Activated CD4-positive, alpha-beta T cell treated with anti-CD3 and anti-CD28 coated beads for 48 hours (primary cell): ENCODE results near the gene CD63.
A peak's percentile ranks its signal among the peaks of the same experiment; 100 is the strongest.

Source experiments
- DNase-seq: peaks from one replicate; pipeline ENCODE4 v3.0.0-alpha.2; 2020

CD63 gene

DNA sequence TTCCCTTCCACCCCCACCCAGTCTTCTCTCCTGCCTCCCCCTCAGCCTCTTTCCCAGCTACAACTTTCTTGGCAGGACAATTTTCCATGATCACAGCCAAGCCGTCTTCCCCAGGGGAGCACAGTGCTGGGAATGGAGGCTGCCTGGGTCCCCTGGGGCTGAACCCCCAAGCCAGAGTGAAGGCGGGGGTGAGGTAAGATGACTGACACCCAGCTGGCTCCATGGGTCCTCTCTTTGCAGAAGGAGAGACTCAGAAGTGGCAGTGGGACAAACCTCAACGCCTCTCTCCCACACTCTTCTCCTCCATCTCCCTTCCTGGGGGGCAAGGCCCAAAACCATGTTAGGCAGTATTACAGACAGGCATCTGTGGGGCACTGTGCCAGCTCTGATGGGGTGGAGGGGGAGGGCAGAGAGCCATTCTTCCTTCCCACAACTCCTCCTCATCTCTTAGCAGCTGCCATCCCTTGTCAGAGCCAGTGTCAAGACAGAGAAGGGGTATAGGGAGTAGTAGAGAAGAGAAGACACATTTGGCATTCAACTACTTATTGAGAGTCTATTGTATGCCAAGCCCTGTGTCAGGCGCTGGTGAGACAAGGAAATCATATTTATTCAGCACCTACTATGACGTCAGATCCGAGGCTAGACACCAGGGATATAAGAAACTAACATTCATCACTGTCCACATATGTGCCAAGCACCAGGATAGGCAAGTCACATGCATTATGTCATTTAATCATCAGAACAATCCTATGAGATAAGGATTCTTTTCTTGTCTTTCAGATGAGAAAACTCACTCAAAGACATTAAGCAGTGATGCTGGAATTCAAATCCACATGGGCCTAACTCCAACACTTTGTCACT, 24.7 kb downstream of the CD63 start:
- no peak for DNase-seq

- no peak for DNase-seq
Measured at GRCh38 chr12:55703288-55703687, 25.5 kb downstream of the CD63 start.

DNA sequence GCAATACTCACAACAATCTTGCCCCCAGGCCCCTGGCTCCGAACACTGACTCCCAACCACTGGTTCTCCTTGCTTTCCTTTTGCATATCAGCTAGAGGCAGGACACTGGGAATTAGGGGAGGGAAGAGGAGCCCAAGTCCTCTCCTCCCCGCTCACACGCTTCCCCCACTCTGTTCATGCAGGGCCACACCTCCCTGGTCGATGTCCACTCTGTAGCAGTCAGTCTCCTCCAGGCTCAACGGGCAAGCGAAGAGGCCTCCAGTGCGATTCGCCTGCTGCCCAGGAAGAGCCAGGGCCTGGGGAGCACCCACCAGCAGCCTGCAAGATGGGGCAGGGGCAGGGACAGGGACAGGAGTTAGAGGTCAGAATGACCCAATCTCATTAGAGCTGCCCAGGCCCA, 25.9 kb downstream of the CD63 start:
- DNase-seq: no peak

DNA sequence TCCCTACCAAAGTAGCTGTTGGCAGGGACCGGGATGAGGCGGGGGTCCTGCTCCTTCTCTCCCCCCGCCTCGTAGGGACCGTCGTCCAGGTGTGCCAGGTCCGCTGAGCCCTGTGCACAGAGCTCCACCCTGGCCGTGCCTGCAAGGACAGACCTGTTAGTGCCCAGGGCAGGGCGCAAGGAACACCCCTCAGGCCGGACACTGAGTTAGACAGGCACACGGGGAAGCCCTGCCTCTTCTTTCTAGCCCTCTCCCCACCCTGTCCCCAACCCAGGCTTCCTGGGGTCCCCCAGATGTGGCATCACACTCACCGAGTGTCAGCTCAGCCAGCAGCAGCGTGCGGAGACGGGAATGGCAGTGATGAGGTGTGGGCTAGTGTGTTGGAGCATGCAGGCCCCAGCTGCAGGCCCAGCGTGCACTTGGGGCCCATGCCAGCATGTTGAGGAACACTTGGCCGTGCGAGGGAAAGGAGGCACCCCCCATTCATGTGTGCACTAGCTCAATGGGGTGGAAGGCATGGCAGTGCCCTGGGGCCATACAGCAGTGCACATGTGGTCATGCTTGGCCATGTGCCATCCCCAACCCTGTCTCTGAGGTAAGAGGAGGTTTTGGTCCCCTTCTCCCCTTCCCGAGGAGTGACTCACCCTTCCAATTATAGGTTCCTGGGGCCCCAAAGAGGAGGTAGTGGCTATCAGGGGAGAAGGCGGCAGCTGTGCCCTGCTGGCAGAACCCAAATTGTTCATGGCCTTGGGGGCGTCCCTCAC, 28.4 kb downstream of the CD63 start:
- DNase-seq: no peak

DNA sequence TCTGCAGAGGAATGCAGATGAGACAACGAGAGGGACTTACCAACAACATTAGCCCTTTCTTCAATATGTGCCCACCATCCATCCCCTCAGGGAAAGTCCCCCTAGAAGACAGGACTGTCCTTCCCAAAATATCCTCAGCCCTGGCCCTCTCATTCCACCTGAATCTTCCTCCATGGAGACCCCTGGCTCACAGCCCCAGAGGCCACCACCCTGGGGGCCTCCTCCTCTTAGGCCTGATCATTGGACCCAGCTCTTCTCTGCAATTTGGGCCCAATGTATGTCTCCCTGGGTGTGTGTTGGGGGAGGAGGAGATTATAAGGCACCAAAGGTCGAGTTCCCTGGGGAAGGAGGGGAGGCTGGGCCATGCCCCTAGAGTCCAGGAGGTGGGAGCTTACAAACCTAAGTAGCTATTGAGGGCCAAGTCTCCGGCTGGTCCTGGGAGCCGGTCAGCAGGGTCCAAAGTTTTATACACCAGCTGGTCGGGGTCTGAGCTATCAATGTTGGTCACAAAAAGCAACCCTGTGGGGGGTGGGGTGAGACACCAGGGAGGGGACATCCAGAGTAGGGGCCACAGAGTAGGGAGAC, 29.2 kb downstream of the CD63 start:
- no peak for DNase-seq

DNA sequence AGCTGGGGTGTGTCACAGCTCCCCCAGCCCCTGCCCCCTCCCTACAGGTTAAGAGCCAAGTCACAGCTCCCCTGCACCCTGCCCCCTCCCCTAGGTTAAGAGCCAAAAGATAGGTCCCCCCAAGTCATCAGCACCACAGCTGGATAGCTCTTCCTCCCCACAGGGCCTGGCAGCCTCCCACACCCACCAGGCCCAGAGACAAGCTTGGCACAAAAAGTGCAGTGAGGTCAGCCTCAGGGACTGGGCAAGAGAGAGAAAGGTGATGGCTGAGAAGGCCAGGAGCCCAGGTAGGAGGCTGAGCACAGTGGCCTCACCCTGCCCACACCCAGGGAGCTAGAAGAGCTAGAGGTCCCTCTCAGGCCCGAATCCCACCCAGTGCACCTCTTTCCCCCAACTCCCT, 29.8 kb downstream of the CD63 start:
- no peak for DNase-seq

GRCh38 chr12:55698241-55698955, 30.4 kb downstream of the CD63 start:
- DNase-seq: no peak

- no peak for DNase-seq
Measured at GRCh38 chr12:55697686-55698085, 31.1 kb downstream of the CD63 start.

DNA sequence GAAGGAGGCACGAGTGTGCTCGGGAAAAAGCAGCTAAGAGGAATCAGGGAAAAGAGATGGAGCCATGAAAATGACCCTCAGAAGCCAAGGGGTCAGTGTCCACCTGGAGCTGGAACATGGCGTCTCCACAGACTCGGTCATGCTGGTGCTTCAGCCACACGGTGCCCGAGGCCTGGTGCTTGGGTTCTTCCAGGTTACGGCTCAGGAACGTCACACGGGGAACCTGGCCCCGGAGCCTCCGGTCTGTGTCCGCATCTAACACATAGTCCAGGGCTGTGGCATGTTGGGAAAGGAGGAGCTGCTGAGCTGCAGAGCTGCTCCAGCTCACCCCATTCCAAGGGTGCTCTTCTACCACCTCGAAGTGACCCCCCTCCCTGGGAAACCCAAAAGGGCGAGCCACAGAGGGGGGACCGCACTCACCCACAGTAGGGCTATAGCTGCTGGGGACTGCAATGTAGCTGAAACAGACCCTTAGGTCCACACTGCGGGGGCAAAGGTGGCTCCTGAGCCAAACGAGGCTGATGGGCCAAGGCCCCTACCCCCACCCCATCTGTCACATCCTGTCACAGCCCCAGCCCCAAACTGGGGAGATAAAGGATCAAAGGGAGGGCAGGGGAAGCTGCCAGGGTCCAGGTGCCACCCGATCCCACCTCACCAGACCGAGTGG, 31.9 kb downstream of the CD63 start:
- no peak for DNase-seq

GRCh38 chr12:55696141-55696540, 32.7 kb downstream of the CD63 start:
- DNase-seq: no peak

DNA sequence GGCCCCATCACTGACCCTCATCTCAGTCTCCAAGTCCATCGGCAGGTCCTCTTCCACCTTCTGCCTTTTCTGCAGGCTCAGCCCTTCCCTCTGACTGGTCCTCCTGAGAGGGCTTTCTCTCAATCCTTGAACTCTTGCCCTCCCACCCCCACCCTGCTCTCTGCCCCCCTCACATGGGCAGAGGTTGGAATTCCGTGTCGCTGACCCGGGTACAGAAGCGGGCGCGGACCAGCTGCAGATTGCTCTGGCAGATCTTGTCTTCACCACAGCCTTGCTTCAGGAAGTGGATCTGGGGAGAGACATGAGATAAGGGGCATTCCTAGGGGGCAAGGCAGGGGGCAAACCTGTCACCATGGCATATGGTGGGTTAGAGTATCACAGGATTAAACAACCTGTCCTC, 33.5 kb downstream of the CD63 start:
- DNase-seq: no peak

DNA sequence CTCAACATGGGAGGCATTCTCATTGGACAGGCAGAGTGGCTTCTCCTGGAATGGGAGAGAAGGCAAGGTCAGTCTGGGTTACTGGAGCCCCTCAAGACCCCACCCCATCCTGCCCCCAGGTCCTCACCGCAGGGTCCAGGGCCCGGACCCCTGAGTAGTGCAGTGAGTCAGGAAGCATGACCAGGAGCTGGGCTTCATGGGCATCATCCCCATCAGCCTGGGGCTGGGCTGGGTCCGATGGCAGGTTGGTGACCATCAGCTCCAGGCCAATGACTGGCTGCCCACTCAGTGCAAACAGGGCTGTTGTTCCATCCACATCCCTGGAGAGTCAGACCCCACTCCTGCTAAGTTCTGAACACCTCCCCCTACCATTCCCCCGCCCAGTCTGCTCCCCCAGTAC, 34.2 kb downstream of the CD63 start:
- no peak for DNase-seq

DNA sequence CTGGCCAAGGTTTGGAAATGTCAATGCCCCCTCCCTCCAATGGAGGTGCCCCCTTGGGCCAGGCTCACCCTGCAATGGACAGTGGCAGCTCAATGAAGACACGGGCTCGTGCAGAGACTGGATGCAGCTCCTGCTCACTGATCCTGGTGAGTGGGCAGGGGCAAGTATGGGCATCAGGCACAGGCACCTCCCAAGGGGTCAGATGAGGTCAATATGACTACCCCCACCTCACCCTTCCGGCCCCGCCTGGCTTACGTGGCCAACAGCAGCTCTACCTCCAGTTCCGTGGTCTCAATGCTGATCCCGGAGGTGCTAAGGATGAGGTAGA, 34.7 kb downstream of the CD63 start:
- no peak for DNase-seq

DNA sequence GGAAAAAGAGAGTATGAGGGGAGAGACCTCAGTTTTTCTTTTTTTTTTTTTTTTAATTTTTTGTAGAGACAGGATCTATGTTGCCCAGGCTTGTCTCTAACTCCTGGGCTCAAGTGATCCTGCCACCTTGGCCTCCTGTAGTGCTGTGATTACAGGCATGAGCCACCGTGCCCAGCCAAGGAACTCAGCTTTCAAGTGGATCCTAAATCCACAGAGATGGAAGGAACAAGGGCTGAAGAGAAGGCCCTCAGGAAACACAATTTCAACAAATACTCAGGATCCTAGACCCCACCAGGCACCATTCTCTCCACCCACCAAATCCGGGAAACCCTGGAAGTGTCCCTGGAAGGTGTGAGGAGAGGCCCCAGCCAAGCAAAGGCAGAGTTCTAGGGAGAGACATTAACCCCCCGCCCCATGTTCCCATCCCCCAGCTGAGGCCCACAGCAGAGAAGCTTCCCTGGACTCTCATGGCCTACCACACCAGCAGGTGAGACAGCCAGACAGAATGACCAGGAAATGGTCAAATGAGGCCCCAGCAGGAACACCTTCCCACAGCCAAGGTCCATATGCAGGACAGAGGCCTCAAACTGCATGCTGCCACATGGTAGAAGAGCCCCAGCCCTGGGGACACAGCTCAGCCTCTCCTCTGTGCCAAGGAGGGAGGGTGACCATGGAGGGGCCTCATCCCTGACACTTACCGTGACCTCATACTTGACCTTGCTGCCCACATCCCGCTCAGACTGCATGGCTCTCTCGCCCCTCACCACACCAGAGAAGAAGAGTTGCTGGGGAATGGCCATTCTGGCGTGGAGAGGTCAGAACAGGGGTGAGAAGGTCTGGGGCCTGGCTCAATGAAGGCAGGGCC, 35.3 kb downstream of the CD63 start:
- DNase-seq: no peak

GRCh38 chr12:55692631-55693322, 36.0 kb downstream of the CD63 start:
- no peak for DNase-seq

GRCh38 chr12:55688716-55689655, 39.8 kb downstream of the CD63 start:
- DNase-seq: no peak

DNA sequence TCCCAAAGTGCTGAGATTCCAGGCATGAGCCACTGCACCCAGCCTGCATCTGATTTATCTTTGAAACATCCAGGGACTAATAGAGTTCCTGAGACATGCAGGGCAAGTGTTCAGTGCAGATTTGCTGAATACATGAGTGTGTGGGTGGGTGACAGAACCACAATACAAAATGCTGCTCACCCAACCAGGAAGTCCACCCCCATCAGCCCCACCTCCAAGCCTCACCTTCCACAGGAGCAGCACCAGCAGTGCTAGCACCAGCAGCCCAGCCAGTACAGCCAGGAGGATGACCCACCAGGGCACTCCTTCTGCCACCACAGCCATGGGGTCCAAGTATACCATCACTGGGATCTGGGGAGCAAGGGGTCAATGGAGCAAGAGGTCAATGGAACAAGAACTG, 41.1 kb downstream of the CD63 start:
- DNase-seq: peak; percentile 54

GRCh38 chr12:55686366-55687010, 42.3 kb downstream of the CD63 start:
- no peak for DNase-seq

- no peak for DNase-seq
Measured at GRCh38 chr12:55685671-55686070, 43.1 kb downstream of the CD63 start.
